Parathyroid adenoma (tissue), 2 donors: ENCODE results near the gene MLX.

Source experiments
- H2AFZ ChIP-seq: fragments of 300-600 bp; sonication (generic); one replicate; pipeline ENCODE4 v1.7.0; 2017; ENCODE audit warnings: antibody characterized with exemption, mild to moderate bottlenecking
- H3K27ac ChIP-seq: fragments of 300-600 bp; sonication (generic); one replicate; pipeline ENCODE4 v1.7.0; 2017
- H3K27me3 ChIP-seq: fragments of 300-600 bp; sonication (generic); one replicate; pipeline ENCODE4 v1.7.0; 2017; ENCODE audit warnings: low read length; ENCODE audit not compliant: control insufficient read depth, insufficient read depth
- H3K36me3 ChIP-seq: fragments of 300-600 bp; sonication (generic); one replicate; pipeline ENCODE4 v1.7.0; 2017; ENCODE audit warnings: low read length; ENCODE audit not compliant: control insufficient read depth, insufficient read depth
- H3K4me1 ChIP-seq: fragments of 300-600 bp; sonication (generic); one replicate; pipeline ENCODE4 v1.7.0; 2017; ENCODE audit warnings: control low read depth
- H3K4me2 ChIP-seq: fragments of 300-600 bp; sonication (generic); one replicate; pipeline ENCODE4 v1.7.0; 2017; ENCODE audit warnings: low read length
- H3K4me3 ChIP-seq: fragments of 300-600 bp; sonication (generic); one replicate; pipeline ENCODE4 v1.7.0; 2017; ENCODE audit warnings: low read depth, low read length
- H3K79me2 ChIP-seq: fragments of 300-600 bp; sonication (generic); one replicate; pipeline ENCODE4 v1.7.0; 2017; ENCODE audit warnings: control low read depth
- H3K9ac ChIP-seq: fragments of 300-600 bp; sonication (generic); one replicate; pipeline ENCODE4 v1.7.0; 2017; ENCODE audit warnings: mild to moderate bottlenecking
- H3K9me3 ChIP-seq: fragments of 300-600 bp; sonication (generic); one replicate; pipeline ENCODE4 v1.7.0; 2017; ENCODE audit warnings: low read length; ENCODE audit not compliant: control insufficient read depth
- TF ChIP-seq, protein P1 (sequence below): fragments of 300-600 bp; sonication (generic); IDR thresholded peaks from one replicate; pipeline ENCODE4 v1.7.0; 2017; ENCODE audit warnings: antibody characterized with exemption, mild to moderate bottlenecking
- donor health status: primary hyperparathyroidism.

Gene MLX

GRCh38 chr17:42536048-42536371 lies 30.9 kb upstream of the MLX start, which contains the start of gene NAGLU:
NAGLU (plus strand) TSS chr17:42536241; CDS start chr17:42536273, 32 bp downstream.
- H3K4me2 ChIP-seq: peak within 1 kb of the TSS; percentile 77
- no peaks in the 10 kb centered on the region for H3K9me3 ChIP-seq
- no peak within 1 kb of the TSS for H3K9ac ChIP-seq
- no peaks in the 10 kb centered on the region for H3K79me2 ChIP-seq
- H2AFZ ChIP-seq: peak within 1 kb of the TSS; percentile 92
- peak within 1 kb of the TSS; percentile 79 for H3K27ac ChIP-seq
- H3K27me3 ChIP-seq: no peaks in the 10 kb centered on the region
- TF ChIP-seq, protein P1, sequence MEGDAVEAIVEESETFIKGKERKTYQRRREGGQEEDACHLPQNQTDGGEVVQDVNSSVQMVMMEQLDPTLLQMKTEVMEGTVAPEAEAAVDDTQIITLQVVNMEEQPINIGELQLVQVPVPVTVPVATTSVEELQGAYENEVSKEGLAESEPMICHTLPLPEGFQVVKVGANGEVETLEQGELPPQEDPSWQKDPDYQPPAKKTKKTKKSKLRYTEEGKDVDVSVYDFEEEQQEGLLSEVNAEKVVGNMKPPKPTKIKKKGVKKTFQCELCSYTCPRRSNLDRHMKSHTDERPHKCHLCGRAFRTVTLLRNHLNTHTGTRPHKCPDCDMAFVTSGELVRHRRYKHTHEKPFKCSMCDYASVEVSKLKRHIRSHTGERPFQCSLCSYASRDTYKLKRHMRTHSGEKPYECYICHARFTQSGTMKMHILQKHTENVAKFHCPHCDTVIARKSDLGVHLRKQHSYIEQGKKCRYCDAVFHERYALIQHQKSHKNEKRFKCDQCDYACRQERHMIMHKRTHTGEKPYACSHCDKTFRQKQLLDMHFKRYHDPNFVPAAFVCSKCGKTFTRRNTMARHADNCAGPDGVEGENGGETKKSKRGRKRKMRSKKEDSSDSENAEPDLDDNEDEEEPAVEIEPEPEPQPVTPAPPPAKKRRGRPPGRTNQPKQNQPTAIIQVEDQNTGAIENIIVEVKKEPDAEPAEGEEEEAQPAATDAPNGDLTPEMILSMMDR: no peak
- H3K36me3 ChIP-seq: no peaks in the 10 kb centered on the region
- H3K4me1 ChIP-seq: peaks cover 4% of the 10 kb centered on the region
- peak within 1 kb of the TSS; percentile 61 for H3K4me3 ChIP-seq

- Histone ChIP-seq H3K27ac (peak overlapping the region; percentile 75), H3K4me2 (peak overlapping the region; percentile 70), H2AFZ (peak overlapping the region; percentile 90), H3K9me3 (no peaks in the 10 kb centered on the region), H3K9ac (no peak overlapping the region), H3K36me3 (no peaks in the 10 kb centered on the region), H3K4me3 (peak overlapping the region; percentile 61), H3K79me2 (no peaks in the 10 kb centered on the region), H3K4me1 (peaks cover 4% of the 10 kb centered on the region), H3K27me3 (no peaks in the 10 kb centered on the region)
- TF ChIP-seq, protein P1: no peak
Measured at GRCh38 chr17:42536372-42537155, 30.3 kb upstream of the MLX start.

DNA sequence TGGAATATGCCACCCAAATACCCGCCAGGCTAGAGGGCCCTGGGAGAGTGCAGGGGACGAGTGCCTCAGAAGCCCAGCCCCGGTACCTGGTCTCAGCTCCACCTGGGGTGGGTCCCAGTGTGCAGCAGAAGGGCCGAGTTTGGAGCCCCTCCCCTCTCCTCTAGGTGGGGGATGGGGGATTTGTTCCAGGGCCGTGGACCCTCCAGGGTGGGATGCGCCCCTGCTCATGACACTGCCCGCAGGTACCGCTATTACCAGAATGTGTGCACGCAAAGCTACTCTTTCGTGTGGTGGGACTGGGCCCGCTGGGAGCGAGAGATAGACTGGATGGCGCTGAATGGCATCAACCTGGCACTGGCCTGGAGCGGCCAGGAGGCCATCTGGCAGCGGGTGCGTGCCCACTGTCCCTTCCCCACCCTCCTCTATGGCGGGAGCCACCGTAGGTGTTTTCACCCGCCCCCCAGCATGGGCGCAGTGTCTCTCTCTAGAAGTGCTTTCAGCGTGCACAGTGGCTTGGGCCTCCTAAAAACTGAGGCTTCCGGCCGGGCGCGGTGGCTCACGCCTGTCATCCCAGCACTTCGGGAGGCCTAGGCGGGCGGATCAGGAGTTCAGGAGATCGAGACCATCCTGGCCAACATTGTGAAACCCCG lies 29.6 kb upstream of the MLX start:
- Histone ChIP-seq H3K36me3 (no peaks in the 10 kb centered on the region), H3K9ac (no peak overlapping the region), H3K4me3 (peak overlapping the region; percentile 61), H3K4me1 (peaks cover 4% of the 10 kb centered on the region), H3K79me2 (no peaks in the 10 kb centered on the region), H3K27ac (peak overlapping the region; percentile 75), H2AFZ (no peak overlapping the region), H3K27me3 (no peaks in the 10 kb centered on the region), H3K9me3 (no peaks in the 10 kb centered on the region), H3K4me2 (peak overlapping the region; percentile 70)
- TF ChIP-seq, protein P1: no peak

GRCh38 chr17:42537826-42538451 lies 29.0 kb upstream of the MLX start:
- no peak overlapping the region for H3K9ac ChIP-seq
- no peaks in the 10 kb centered on the region for H3K79me2 ChIP-seq
- TF ChIP-seq, protein P1: no peak
- H2AFZ ChIP-seq: no peak overlapping the region
- peaks cover 4% of the 10 kb centered on the region for H3K4me1 ChIP-seq
- H3K27ac ChIP-seq: no peak overlapping the region
- H3K4me2 ChIP-seq: no peak overlapping the region
- H3K27me3 ChIP-seq: no peaks in the 10 kb centered on the region
- H3K36me3 ChIP-seq: no peaks in the 10 kb centered on the region
- no peak overlapping the region for H3K4me3 ChIP-seq
- no peaks in the 10 kb centered on the region for H3K9me3 ChIP-seq
